ENCODE measurements around the gene TTL. TPM values are rescaled to one million over a fixed set of nuclear protein-coding genes. Genes with fewer than 3 reads are reported as not detected.

The TTL gene
- total and polyA plus RNA-seq, 2 of the 13 experiments (the other 11 are each of a cell fraction or from before 2014, with no cell fraction given) = 19.0 to 59.8 TPM

- TF ChIP-seq ATF6 (CRISPR knock-in tag; conservative IDR thresholded peaks at IDR 0.05) (no peak), E2F5 (CRISPR knock-in tag; conservative IDR thresholded peaks at IDR 0.05) (no peak), TSC22D2 (CRISPR knock-in tag; IDR thresholded peaks at IDR 0.05; ENCODE audit: borderline replicate concordance) (no peak), ATF7 (IDR thresholded peaks at IDR 0.05) (no peak), ATF7 (CRISPR knock-in tag; IDR thresholded peaks at IDR 0.05) (no peak), ZNF3 (CRISPR knock-in tag; IDR thresholded peaks at IDR 0.05) (no peak), MEF2D (CRISPR knock-in tag; IDR thresholded peaks at IDR 0.05) (no peak), NCOR1 (IDR thresholded peaks at IDR 0.05; ENCODE audit: borderline replicate concordance, low read length) (no peak), AKAP8 (CRISPR knock-in tag; IDR thresholded peaks at IDR 0.05) (no peak), ZMYM4 (CRISPR knock-in tag; IDR thresholded peaks at IDR 0.05) (no peak), ZNF678 (CRISPR knock-in tag; IDR thresholded peaks at IDR 0.05) (no peak), TOE1 (CRISPR knock-in tag; IDR thresholded peaks at IDR 0.05) (no peak), GATAD2A (CRISPR knock-in tag; IDR thresholded peaks at IDR 0.05) (no peak), ZNF672 (CRISPR knock-in tag; IDR thresholded peaks at IDR 0.05) (no peak), PAF1 (CRISPR knock-in tag; IDR thresholded peaks at IDR 0.05) (no peak), RXRA (CRISPR knock-in tag; IDR thresholded peaks at IDR 0.05) (no peak), ZNF335 (CRISPR knock-in tag; IDR thresholded peaks at IDR 0.05) (no peak), ZSCAN21 (CRISPR knock-in tag; IDR thresholded peaks at IDR 0.05; ENCODE audit: borderline replicate concordance) (no peak), CBFB (CRISPR knock-in tag; IDR thresholded peaks at IDR 0.05) (0 out of 2 replicates have a peak, but pooled peaks have one; percentile 27), ZNF326 (CRISPR knock-in tag; IDR thresholded peaks at IDR 0.05; ENCODE audit: borderline replicate concordance) (no peak), PATZ1 (CRISPR knock-in tag; IDR thresholded peaks at IDR 0.05) (0 out of 2 replicates have a peak, but pooled peaks have one; percentile 8), FLYWCH1 (CRISPR knock-in tag; IDR thresholded peaks at IDR 0.05) (no peak), ZFY (CRISPR knock-in tag; IDR thresholded peaks at IDR 0.05) (no peak), STAT6 (CRISPR knock-in tag; IDR thresholded peaks at IDR 0.05; ENCODE audit: borderline replicate concordance) (no peak), TBX2 (CRISPR knock-in tag; IDR thresholded peaks at IDR 0.05; ENCODE audit: borderline replicate concordance) (0 out of 2 replicates have a peak, but pooled peaks have one; percentile 17), ZSCAN20 (CRISPR knock-in tag; IDR thresholded peaks at IDR 0.05; ENCODE audit: borderline replicate concordance) (no peak)
Measured at GRCh38 chr2:112542984-112543661, 61.2 kb downstream of the TTL start (continued).
